Stimulated activated CD8-positive, alpha-beta memory T cell treated with anti-CD3 and anti-CD28 coated beads, Interleukin-7, amount 100 ng/mL, for 48 hours (primary cell): ENCODE results near the gene IFT43.

Source experiments
- DNase-seq, 2 donors: peaks; one replicate each; pipeline ENCODE4 v3.0.0-alpha.2; 2020; ENCODE audit warnings: low read depth in 1 of 2; ENCODE audit errors: extremely low read depth in 1 of 2

IFT43 gene

DNA sequence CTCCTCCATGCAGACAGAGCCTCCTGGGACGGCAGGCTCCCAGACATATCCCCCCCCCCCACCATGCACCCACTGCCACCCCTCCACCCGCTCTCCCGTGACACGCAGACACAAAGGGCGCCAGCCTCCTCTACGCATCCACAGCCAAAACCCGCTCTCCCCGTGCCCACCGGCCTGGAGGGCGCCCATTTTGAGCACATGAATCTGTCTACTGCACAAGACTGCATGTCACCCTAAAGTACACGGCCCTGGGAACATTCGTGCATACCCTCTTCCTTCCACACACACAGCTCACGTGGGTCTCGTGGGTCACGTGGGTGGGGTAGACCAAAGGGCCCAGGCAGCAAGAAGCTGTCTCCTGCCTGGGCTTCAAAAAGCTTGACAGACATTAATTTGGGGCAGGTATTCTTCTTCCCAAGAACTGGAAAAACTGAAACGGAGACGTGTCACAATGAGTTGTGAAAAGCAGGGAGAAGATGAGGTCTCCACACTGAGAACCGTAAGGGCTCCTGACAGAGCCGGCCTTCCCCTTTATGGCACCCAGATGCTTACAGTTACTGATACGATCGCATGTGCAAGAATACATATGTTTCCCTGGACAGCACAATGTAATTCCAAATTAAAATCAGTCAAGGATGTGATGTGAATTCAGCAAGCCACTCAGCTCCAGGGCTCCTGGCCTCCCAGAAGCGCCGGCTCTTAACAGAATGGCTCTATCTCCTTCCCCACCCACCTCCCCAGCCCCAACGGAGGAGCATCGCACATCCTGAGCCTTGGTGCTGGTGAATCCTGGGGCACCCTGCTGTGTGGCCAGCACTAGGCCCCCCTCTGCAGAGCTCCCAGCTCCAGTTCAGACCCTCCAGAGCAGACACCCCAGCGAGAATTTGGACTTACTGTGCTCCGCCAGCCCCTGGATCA, 5.7 kb upstream of the IFT43 start:
- DNase-seq, result no peak

DNA sequence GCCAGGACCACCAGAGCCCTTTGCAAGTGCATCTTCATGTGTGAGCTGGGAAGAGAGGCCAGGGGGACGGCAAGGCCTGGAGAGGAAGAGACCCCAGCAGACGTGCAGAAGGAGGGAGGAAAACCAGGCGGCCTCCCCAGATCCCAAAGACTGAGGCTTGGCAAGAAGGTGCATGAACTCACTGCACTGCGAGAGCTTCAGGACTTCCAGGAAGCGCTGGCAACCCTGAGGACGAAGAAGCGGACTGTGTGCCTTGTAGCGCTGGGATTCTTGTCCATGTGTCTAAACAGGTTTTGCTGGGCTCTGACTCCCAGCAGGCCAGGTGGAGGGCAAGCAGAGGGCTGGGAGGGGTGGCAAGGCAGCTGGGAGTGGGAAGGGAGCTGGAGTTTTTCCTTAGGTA, 4.7 kb upstream of the IFT43 start:
- DNase-seq, result no peak

DNA sequence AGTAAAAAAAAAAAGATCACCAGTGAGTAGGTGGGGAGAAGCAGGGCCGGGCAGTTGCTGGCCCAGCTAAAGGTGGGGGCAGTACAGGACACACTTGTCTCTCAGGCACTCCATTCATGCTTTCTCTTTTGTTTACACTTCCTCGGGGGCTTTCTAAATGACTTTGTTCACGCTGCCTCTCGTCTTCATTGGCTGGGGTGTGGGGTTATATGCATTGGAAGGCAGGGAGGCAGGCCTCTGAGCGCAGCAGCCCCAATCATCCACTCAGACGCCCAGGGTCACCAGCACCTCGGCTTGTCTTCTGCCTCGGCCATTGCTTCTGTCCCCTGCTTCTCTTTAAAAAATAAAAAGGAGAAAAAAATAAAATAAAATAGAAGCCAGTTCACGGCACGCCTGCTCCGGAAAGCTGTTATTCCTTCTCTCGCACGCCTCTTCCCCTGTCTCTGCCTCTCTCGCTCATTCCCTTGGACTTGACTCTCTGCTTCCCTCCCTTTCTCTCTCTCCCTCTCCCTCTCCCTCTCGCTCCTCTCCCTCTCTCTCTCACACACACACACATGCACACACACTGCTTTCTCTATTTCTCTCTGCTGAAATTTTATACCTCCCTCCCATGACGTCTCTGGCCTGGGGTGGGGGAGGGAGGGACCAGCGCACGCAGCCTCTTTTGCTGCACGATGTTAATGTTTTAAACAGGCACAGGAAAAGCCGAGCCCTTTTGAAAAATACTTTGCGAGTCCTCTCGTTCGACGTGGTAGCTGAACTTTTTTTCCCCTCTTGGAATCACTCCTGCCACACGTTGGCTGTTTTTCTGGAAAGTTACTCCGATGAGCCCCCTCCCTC, 3.9 kb upstream of the IFT43 start, which contains the start of gene TGFB3:
TSS of gene TGFB3 (minus strand) at position 570 of the 840 bp plus-strand sequence. CDS start 1,102 bp downstream, outside the sequence.
- peak in 1 of 2 donors; percentile 25 for DNase-seq

GRCh38 chr14:75982266-75983018, 3.1 kb upstream of the IFT43 start:
- peak; percentile 47 to 51 for DNase-seq

DNA sequence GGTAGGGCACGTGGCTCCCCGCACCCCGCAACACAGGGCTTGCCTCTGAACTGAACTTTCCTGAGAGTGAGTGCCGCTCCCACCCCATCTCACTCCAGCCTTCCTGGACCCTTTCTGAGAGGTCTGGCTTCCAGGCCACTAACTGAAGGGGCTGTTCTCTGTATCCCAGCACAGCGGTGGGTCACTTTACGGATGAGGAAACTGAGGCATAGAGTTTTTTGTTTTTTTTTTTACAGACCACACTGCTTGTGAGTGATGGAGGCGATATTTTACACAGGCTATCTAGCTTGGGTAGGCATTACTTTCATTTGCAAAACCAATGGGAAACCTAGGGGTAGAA, 2.6 kb upstream of the IFT43 start:
- DNase-seq, result no peak

- DNase-seq, result no peak
Measured at GRCh38 chr14:75984674-75985073, 889 bp upstream of the IFT43 start.

DNA sequence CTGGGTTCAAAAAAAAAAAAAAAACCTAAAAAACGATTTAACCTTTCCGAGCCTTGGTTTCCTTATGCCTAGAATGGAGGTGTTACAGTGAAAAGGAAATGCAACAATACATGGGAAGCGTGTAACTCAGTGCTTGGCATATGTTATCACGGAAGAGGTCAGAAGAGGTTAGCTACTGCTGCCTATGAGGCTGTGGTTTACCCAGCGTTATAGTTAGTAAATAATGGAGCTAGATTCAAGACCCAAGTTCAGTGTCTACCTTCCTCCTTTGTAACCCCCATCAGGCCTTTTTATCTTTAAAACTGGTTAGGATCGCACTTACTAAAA, 839 bp downstream of the IFT43 start:
- DNase-seq, result no peak

GRCh38 chr14:75987201-75987970, 1.8 kb downstream of the IFT43 start:
- DNase-seq, result no peak

GRCh38 chr14:75989134-75989533, 3.6 kb downstream of the IFT43 start:
- no peak for DNase-seq

- no peak for DNase-seq
Measured at GRCh38 chr14:75990297-75990696, 4.7 kb downstream of the IFT43 start.

DNA sequence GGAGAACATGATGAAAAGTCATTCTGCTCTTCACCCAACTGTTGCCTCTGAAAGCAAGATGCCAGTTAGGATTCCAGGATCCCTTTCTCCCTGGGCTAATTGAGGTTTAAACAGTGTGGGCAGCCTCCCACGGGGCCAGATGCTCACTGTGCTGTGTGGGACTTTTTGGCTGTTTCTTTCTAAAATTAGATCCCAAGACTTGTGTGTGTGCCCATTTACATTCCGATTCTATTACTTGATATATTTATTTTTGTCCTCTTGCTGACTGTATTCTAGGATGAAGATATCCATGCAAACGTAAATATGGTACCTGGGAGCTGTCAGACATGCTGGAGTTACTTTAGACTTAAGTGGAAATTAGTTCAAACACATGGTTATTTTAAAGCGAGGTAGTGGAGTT, 6.2 kb downstream of the IFT43 start:
- DNase-seq, result no peak

DNA sequence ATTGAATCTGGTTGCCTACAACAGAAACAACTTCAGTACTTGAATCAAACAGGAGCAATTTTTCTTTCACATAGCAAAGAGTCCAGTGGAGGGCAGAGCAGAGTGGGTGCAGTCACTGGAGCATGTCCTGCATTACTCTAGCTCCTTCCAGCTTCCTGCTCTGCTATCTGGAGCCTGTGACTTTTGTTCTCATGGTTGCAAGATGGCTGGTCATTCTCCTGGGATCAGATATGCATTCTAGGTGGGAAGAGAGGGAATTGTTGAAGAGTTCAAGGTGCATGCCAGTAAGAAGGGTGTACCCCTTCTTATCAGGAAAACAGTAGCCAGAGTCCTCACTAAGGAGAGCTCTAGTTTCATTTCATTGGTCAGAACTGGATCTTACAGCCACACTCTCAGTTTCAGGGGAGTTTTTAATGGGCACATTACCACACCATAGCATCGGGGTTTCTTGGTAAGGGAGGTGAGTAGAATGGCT, 8.0 kb downstream of the IFT43 start:
- no peak for DNase-seq

GRCh38 chr14:75995372-75996041, 9.9 kb downstream of the IFT43 start:
- no peak for DNase-seq

DNA sequence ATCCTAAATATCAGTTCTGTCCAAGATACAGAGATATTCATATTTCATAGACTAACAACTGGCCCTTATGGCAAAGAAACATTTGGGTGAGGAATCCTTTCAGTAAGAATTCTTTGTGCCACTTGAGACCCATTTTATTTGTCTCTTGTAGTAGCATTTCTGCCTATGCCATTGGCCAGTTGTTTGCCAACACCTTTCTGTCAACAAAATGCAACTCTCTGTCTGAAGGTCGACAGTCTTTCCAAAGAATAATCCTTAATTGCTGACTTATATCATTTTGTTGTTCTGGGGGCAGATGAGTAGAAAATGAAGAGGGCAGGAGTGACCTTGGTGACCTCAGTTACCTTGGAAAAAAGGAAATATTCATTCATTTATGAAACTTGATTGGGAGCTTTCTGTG, 10.9 kb downstream of the IFT43 start:
- DNase-seq, result no peak

DNA sequence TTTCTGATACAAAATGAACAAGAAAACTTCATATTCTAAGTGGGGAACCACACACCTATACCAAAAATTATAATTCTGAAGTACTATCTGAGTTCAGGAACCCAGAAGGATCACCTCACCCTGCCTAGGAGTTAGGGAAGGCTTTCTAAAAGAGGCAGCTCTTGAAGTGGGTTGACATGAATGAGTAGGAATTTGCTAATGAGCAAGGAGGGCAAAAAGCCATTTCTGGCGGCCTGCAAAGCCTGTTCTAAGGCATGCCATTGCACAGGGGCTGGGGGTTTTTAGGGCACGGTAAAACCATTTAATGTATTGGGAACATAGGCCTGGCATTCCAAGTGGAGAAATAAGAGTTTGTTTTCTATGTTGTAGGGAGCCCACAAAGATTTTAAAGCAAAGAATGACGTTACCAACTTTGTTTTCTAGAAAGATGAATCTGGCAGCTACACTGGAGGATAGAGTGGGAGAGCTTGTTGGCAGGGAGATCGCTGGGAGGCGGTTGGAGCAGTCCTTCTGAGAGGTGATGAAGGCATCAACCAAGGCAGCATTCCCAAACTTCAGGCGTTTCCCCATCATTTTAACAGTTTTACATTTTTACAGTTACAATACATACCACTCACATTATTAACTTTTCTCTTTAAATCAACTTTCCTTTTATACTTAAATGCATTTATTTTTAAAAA, 14.1 kb downstream of the IFT43 start:
- no peak for DNase-seq

DNA sequence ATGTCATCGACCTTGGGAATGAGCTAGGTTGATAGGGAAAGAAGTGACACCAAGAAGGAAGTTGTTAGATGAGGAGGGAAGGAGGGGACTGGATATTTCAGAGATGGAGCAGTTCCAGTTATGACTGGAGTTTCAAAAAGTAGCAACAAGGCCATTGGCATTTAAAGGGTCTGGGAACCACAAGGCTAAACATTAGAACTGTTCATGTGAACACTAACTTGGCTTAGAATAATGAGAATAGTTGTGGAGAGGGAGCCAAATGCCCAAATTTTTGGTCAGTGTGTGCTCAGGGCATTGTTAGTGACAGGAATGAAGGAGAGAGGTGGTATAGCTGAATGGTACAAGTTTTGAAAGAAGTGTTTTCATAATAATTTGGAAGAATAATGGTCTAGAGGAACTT, 16.8 kb downstream of the IFT43 start:
- no peak for DNase-seq

DNA sequence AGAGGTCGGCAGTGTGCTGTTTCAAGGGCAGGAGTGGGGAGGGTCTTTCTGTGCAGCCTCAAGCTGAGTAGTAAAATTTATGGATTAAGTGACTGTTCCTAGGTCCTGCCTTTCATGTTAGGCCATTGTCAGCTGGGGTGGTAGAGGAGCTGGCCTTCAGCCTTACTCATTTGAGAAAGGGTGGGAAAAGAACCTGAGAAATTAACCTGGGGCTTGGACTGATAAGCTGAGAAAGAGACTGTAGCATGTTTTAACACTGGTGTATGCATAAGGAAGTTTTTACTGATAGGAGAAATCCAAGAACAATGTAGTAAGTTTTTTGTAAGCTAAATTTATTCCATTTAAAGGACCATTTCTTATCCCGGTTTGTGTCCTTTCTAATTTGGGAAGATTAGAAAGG, 20.7 kb downstream of the IFT43 start:
- DNase-seq, result no peak

DNA sequence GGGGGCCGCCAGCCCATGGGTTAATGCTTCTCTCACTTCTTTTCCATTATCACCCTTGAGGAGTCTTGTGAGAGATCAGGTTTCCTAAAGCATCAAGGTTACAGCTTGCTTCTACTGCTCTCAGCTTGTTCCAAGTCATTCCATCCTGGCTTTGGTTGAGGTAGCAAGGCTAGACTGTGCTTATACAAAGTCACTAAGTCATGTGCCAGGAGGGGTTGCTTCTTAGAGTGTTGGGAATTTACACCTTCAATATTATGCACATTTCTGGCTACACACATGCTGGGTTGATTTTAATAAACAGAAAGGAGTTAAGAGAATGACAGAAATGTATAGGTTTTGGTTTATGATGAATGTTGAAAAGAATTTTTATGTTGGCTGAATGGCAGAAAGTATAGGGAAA, 21.8 kb downstream of the IFT43 start:
- no peak for DNase-seq

- no peak for DNase-seq
Measured at GRCh38 chr14:76007852-76008251, 22.3 kb downstream of the IFT43 start.
